Skeletal muscle cell (primary cell): Measurements from ENCODE around the gene UNK.
A peak's percentile ranks its signal among the peaks of the same experiment; 100 is the strongest.
"Not testable (repeated sequence)": the region's sequence is repeated elsewhere in the genome, so short reads cannot be mapped to it uniquely, and the experiment has no call there.

Source experiments
- DNase-seq: peaks from one replicate; pipeline ENCODE4 v3.0.0-alpha.2; 2010; ENCODE audit warnings: low read depth
- H3K4me3 ChIP-seq: 2 replicates; pipeline ENCODE4 v1.5.1; 2011; ENCODE audit warnings: low read depth, mild to moderate bottlenecking, control low read depth, low read length, moderate library complexity

Gene UNK

DNA sequence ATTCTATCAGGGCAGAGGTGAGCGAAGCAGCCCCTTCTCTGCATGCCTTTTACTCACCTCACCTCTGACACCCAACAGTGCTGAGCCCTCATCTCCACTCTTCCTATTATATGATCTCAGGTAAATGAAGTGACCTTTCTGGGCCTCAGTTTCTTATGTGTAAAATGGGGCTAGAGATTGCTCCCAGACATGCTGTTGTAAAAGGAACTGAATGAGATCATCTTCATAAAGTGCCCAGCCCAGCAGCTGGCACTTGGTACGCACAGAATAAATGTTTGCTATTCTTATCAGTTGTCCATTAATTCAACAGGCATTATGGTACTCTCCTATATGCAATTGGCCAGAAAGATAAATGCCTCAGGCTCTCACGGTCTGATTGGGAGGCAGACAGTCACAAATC lies 15.1 kb upstream of the UNK start:
- no peak for DNase-seq
- H3K4me3 ChIP-seq: no peak overlapping the region

DNA sequence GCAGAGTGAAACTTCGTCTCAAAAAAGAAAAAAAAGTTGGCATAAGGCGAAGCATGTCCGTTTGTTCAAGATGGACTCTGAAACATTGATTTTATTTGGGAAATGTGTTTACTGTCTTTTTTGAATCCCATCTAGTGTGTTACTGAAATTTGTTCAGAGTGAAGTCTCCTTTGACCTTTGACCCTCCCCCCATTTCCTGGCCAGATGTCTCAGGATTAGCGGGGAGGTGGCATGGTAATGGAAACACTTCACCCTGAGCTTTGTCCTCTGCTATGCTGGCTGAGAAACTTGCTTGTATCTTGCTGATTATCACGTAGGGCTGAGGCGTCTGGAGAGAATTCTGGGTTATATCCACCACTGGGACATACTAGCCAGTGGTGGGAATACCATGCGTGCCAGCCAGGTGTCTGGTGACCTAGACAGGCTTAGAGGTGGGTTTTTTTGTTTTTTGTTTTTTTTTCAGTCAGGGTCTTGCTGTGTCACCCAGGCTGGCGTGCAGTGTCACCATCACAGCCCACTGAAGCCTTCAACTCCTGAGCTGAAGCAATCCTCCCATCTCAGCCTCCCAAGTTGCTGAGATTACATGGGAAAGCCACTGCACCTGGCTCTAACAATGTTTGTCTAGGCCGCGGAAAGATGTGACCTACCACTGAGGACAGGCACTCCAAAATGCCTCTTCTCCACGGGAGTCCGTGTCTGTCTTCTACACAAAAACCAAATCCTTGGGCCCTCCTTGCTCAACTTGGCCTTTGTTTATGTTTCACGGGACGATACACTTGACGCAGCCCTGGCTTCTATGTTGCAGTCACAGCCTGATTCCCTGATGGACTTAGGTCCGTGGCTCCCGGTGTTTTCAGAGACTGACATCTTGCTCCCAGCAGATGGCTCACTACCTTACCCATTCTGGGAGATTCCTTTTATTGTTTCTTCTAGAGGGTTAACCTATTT lies 13.0 kb upstream of the UNK start:
- no peak overlapping the region for H3K4me3 ChIP-seq
- no peak for DNase-seq

DNA sequence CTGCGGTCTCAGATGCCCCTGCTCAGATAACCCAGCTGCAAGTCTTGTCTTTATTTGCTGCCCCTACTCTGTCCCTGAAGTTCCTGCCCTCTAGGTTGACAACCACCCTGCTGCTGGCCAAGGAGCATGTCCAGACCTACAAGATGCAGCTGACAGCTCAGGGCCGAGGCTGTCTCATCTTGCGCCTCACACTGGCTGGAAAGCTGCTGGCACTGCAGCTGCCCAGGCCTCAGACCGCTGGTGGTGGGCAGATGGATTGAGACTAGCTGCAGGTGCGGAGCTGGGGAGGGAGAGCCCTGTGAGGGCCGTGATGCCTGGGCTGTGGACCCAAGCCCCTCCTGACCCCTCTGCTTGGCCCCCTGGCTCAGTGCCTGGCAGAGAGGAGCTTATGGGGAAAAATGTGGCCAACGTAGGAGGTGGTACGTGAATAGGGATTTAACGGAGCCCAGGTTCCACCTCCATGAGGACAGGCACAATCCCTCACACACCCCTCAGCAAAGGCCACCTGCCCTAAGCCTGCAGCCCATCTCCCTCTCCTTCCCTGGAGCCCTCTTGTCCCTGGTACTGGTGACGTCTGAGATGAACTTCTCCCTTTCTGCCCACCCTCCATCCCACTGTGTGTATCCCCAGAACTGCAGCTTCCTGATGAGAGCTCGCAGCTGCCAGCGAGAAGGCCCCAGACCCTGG lies 11.3 kb upstream of the UNK start:
- DNase-seq: no peak
- no peak overlapping the region for H3K4me3 ChIP-seq

DNA sequence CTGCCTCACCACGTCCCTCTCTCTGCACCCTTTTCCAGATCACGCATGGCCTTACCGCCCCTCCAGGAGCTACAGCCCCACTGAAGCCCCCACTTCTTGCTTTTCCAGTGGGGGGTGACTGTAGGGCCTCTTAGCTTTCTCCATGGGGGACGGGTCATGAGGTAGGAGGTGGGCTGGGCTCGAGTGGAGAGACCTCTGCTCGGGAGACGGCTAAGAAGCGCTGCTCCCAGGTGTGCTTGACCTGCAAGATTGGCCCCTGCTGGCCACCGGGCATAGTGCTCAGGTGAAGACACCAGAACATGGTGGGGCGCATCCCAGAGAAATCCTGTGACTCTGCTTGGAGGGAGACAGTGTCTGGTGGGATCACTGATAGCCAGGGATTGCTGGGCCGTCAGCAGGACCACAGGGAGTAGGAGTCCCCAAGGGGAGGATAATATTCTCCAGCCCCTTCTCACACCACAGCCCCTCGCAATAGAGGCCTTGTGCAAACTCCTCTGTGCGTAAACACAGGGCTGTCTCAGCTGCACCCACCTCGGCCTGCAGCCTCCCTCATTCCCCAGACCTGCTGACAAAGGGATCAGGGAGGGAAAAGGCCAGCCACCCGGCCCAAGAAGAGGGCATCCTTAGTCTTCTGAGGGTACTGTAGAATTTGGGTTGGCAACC lies 10.7 kb upstream of the UNK start:
- H3K4me3 ChIP-seq: no peak overlapping the region
- DNase-seq: no peak

DNA sequence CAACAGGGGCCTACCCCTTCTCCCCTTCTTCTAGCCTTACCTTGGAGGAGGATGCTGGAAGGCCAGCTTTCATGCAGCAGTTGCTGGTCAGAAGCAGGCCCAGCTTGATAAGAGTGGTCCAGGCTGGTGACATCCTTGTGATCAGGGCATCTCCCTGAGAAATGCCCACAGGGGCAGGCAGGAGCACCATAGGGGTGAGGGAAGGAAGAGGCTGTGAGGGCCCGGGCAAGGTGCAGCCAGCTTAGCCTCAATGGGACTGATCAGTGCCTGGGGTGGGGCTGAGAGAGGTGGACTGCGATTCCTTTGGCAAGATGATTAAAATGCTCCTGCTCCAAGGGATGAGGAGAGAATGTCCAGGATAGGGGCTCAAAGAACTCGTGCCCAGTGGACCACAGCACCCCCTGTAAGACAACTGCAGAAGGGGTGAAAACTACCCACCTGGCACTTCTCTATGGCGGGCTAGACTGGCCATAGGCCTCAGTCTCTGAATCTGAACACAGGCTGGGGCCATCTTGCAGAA lies 10.1 kb upstream of the UNK start:
- no peak for DNase-seq
- no peak overlapping the region for H3K4me3 ChIP-seq

DNA sequence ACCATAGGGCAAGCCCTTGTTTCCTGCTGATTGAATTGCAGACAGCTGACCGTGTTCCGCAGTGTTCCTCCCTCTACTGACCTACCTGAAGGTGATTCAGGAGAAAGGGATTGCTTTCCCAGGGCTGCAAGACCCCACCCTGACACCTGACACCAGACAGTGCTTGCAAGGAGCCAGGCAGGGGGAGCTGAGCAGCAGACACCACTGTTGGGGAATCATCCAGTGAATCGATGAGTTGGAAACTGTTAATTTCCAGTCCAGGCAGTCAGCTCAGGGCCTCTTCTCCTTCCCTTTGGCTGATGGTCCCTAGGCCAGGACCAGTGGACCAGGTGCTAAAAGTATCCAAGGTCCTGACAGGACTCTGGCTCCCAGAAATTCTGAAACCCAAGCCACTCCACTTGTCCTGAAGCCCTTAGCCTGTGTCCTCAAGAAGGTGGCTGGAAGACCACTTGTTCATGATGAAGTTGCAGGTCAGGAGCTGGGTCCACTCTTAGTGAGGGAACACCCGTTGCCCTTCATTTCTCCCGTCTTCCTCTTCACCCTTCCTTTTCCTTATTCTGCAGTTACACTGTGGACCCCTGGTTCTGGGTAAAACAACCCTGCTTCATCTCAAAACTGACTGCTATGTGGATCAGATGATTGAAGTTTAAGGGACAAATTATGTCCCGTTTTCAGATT lies 9.5 kb upstream of the UNK start:
- no peak for DNase-seq
- no peak overlapping the region for H3K4me3 ChIP-seq

DNA sequence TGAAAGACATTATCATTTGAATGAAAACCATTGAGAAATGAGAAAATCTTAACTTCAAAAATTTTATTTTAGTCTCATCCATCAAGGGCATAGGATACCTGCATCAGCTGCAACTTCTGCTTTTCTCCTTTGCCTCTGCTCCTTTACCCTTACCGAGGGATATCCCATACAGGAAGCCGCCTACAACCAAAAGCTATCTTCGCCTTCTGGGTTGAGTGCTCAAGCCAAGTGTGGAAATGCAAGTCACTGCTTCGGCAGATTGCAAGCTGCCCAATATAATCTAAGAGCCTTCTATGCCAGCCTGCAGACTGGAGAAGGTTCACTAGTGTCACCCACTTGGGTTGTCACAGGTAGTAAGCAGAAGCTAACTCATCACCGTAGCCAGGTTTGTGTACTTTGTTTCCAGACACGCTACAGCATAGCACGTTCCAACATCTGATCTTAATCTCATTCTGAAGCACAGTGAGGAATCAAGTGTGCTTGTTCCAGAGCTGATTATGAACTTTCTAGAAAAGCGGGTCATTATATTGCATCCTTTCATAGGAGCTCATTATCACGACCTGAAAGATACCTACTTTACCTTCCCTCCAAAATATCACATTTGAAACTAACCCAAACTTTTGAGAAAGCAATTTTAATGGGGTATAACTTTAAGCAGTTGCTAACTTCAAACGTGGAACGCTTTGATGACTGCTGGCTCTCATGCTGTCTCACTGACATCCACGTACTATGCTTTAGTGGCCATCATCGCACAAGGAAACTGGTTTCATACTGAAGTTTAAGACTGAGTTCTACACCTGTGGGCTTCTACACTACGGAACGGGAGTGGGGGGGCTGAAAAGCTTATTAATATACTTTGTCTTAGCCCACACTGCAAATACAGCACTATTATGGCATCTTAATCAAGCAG lies 8.0 kb upstream of the UNK start:
- peak overlapping the region; percentile 15 for H3K4me3 ChIP-seq
- no peak for DNase-seq

DNA sequence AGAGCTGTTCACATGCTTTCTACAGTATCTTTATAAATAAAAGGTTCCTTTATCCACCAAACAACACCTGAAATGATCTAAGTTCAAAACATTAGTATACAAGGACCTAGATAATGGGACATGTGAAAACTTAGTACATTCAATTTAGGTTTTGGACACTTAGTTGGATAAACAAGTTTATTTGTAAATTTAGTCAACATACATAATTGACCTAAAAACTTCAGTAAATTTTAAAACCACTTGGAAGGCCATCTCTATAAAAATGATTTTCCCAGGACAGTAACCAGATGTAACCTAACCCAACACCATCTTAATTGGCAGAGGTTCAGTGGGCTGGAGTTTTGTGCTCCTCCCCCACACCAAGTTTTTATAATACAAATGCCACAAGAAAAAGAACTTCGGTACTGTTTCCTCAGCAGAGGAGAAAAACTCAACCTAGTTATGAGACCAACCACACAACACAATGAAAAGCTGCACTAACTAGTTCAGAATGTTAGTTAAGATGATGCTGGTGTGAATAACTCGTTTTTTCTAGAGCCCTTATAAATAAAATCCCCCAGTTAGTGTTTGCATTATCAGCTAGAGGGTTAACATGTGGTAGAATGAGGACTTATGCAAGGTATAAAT lies 7.2 kb upstream of the UNK start:
- no peak for DNase-seq
- H3K4me3 ChIP-seq: peak overlapping the region; percentile 87

DNA sequence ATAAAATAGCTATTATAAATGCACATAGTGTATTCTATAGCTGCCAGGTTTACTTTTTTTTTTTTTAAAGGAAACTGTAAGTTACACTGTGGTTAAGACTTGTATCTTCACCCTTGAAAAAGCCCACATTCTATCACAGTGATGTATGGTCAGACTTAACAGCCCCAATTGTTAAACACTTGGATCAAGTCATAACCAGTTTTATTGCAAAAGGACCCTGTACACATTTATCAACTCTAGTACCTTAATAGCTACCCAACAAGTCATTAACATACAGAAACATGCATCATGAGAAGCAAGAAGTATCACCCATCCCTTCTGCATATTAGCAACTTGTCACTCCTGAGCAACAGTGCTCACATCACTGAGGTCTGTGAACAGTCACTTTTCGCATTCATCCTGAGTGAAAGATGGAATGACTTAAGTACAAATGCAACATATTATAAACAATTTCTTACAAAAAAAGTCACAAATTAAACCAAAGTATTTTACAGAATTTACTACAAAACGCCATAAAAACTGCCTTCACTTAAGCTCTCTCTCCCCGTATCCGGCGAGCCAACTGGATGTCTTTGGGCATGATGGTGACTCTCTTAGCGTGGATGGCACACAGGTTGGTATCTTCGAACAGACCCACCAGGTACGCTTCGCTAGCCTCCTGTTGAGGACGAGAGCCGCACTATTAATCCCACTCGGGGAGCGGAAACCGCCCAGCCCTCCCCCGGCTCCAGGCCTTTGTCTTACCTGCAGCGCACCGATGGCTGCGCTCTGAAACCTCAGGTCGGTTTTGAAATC lies 6.3 kb upstream of the UNK start:
- not testable (repeated sequence) for DNase-seq
- H3K4me3 ChIP-seq: peak overlapping the region; percentile 87

DNA sequence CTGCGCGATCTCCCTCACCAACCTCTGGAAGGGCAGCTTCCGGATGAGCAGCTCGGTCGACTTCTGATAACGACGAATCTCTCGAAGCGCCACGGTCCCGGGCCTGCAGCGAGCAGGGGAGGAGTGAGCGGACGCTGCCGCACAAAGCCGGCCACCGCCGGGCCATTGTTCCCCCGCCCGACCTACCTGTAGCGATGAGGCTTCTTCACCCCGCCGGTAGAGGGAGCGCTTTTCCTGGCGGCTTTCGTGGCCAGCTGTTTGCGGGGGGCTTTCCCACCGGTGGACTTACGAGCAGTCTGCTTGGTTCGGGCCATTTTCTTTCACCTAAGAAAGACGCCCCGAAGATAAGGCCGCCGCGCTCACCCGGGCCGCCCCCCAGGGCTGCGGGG lies 5.8 kb upstream of the UNK start:
- no peak for DNase-seq
- H3K4me3 ChIP-seq: peak overlapping the region; percentile 87

DNA sequence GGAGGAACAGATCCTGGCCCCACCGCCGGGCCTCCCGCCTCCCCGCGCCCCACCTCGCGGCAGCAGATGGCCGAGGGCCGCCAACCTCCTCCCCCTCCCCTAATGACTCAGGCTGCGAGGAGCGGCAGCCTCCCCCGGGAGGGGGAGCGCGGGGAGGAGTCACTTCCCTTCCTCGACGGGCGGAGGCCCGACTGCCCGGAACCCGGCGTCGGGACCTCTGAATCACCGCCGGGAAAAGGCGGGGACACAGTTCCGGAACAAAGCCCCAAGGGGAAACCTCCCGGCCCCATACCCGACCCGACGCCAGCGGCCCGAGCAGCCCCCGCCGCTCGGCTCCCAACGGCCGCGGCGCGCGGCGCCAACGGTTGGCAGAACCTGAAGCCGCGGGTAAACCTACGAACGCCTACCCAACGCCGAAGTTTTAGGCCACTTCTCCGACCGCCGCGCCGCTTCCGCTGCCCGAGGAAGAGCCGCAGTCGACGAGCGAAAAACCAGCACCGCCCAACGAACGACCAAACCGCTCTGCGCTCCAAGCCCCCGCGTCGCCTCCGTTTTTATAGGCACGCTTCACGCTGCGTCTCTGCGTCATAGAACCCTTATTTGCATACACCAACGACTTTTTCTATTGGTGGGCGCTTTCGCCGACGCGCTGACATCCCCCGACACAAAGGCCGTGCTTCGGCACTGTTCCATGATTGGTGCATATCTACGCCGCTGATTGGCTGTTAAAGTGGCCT lies 5.2 kb upstream of the UNK start:
- peak; percentile 99 for DNase-seq
- H3K4me3 ChIP-seq: peak overlapping the region; percentile 87

DNA sequence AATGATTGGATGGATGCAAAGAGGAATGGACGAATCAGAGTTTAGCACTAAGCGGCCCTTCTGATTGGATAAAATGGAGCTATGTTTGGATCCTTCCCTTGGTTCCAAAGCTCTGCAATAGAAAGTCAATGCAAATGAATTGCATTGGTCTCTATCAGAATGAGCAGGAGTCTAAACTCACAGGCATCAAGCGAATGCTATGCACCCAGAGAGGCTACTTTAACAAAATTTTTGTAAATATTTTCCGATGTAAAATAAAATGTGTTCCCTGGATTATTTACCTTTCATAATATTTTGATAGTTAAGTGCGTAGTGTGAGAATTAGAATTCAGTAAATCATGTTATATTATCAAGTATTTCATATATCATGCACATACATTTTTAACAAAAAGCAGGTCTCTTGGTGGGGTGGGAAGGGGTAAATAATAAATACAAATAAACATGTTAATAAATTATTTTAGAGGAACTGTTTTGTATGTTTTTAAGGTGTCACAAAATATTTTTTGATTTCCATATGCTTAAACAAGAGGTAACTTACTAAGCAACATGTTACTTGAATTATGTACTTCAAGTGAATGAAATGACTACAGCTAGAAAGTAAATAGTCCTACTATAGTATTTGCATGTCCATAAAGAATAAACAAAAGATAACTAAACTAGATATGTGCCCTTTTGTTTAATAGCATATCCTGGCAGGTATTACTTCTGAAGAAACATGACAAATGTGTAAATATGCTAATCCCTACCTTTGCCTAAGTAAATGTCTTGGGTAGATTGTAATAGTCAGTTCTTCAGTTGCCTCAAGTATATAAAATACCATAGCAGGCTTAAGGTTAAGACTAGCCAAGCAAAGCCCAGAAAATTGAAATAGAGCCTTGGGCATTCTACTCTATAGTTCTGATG lies 4.4 kb upstream of the UNK start:
- H3K4me3 ChIP-seq: peak overlapping the region; percentile 20

DNA sequence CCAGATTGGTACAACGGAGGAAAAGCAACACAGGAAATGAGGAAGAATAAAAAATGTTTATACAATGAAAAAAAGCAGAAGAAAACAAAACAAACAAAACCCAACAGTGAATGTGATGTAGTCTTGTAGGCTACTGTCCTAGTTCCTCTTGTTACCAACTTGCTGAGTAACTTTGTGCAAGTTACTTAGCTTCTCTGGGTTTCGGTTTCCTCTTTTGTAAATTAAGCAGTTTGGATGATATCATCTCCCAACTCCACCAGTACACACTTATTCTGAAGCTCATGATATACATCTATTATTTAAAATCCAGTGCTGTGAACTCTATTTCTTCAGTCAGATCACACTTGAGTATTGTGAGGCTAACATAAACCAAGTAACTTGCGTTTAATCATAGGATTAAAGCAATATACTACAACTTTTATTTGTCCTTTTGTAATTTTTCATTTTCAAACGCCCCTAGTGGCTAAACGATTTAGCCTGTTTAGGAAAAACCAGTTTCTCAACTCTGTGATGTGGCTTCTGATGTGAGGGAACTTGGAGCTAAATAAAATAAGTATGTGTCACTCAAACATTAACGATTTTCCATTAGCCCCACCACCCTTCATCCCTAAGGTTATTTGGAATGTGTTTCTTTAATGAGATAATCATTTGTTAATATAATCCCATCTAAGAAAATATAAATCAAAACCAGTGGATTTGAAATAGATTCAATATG lies 1.4 kb upstream of the UNK start:
- no peak for DNase-seq
- no peak overlapping the region for H3K4me3 ChIP-seq

More for the DNA sequence above, 4.4 kb upstream of the UNK start:
- DNase-seq: no peak

DNA sequence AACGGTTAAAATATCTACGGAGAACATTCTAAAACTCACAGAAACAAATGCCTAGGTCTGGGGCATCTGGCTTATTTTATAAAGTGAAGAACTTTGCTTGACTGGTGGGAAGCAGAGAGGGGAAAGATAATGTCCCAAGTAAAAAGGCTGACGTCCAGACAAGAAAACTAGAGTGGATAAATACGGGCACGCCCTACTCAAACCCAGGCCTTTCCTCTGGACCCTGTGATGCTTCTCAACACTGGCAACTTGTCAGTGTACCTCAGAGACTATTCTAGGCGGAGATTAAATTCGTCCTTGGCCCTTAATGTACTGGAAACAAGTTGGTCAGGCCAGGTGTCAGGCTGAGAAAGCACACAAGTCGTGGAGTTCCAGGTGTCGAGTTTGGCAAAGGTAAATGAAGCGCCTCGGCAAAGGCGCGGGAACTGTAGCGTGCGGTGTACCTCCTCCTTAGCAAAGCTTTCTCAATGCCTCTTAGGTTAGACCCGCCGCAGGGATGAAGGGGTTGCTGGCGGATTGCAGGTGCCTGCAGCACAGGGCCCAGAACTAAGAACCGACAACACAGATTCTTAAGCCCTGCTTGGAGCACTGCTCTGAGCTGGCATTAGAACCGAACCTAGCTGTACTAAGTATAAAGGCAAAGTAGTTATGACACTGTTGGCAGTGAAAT lies 668 bp upstream of the UNK start:
- peak overlapping the region; percentile 66 for H3K4me3 ChIP-seq
- no peak for DNase-seq
